Cardiac fibroblast (primary cell): Measurements from ENCODE around the gene CTDSPL.
"Not testable (repeated sequence)": the region's sequence is repeated elsewhere in the genome, so short reads cannot be mapped to it uniquely, and the experiment has no call there.

Experiments
- DNase-seq, 2 donors: peaks; one replicate each; pipeline versions ENCODE4 v3.0.0 to v3.0.0-alpha.2; 2010; ENCODE audit warnings: low read depth in 2 of 2
- H3K4me3 ChIP-seq, 2 donors: replicated peaks in 1 of 2; 1 replicate in 1 of 2; 2 replicates in 1 of 2; pipeline ENCODE4 v1.5.1; 2011; ENCODE audit warnings: low read depth in 2 of 2, low read length in 2 of 2, mild to moderate bottlenecking in 2 of 2, moderate library complexity in 1 of 2
- TF ChIP-seq, protein P1 (sequence below): IDR thresholded peaks from one replicate; pipeline ENCODE4 v1.5.1; 2011; ENCODE audit warnings: low read depth, mild to moderate bottlenecking, low read length, inconsistent platforms

The CTDSPL gene, protein sequence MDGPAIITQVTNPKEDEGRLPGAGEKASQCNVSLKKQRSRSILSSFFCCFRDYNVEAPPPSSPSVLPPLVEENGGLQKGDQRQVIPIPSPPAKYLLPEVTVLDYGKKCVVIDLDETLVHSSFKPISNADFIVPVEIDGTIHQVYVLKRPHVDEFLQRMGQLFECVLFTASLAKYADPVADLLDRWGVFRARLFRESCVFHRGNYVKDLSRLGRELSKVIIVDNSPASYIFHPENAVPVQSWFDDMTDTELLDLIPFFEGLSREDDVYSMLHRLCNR

DNA sequence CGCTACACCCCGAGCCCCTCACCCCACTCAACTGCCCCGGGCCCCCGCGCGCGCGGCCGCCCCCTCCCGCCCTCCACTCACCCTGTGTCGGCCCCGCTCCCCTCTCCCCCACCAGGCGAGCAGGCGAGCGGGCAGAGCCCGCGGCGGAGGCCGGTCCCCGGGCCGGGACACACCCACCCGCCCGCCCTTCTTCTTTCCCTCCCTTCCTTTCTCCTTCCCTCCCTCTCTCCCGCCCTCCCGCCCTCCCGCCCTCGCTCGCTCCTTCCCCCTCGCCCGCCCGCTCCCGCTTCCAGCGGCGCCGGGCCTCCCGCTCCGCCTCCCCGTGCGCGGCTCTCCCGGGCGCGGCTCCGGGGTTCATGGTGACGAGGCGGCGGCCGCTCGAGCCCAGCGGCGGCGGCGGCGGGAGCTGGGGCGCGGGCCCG is at the start of gene CTDSPL:
Gene CTDSPL, plus strand, starts transcription at position 261 of the 422 bp plus-strand sequence. CDS start 320 bp downstream, outside the sequence.
- TF ChIP-seq, protein P1, sequence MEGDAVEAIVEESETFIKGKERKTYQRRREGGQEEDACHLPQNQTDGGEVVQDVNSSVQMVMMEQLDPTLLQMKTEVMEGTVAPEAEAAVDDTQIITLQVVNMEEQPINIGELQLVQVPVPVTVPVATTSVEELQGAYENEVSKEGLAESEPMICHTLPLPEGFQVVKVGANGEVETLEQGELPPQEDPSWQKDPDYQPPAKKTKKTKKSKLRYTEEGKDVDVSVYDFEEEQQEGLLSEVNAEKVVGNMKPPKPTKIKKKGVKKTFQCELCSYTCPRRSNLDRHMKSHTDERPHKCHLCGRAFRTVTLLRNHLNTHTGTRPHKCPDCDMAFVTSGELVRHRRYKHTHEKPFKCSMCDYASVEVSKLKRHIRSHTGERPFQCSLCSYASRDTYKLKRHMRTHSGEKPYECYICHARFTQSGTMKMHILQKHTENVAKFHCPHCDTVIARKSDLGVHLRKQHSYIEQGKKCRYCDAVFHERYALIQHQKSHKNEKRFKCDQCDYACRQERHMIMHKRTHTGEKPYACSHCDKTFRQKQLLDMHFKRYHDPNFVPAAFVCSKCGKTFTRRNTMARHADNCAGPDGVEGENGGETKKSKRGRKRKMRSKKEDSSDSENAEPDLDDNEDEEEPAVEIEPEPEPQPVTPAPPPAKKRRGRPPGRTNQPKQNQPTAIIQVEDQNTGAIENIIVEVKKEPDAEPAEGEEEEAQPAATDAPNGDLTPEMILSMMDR: no peak
- DNase-seq: peak; percentile 41 to 71
- peak within 1 kb of the TSS; percentile 79 to 84 for H3K4me3 ChIP-seq

DNA sequence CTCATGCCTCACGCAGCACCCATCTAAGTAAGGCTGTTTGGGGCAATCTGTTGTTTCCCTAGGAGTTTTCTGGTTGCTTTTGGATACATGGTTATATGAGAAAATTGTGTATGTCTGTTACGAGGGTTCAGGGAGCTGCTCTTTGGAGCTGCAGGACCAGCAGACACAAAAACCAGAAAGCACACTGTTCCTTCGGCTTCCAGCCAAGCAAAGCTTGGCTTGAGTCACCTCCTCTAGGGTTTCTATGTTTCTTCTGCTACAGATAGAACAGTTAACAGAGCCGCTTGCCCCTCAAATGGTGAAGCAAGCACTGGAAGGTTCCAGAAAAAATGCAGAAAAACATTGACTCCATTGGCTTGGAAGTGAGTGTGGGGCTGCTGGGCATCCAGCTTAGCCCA is 49.2 kb upstream of the CTDSPL start:
- TF ChIP-seq, protein P1: no peak
- H3K4me3 ChIP-seq: no peak overlapping the region
- DNase-seq: peak; percentile 52 to 58

DNA sequence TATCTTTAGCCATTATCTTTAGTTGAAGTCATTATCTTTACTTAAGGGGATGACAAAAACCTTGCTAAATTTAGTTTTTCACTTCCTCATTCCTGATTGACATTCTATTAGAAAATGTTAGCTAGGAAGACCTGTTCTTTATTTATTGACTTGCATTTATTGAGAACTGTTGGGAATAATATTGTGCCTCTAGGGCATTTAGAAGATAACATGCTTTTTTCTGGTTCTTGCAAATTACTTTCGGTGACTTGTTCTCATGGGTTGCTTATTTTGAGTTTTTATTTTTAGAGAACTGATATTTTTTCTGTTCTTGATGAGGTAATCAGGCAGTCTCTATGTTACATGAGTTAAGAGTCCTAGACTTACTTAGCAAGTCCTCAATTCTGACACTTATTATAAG is 48.3 kb upstream of the CTDSPL start:
- no peak for DNase-seq
- no peak overlapping the region for H3K4me3 ChIP-seq
- TF ChIP-seq, protein P1: no peak

DNA sequence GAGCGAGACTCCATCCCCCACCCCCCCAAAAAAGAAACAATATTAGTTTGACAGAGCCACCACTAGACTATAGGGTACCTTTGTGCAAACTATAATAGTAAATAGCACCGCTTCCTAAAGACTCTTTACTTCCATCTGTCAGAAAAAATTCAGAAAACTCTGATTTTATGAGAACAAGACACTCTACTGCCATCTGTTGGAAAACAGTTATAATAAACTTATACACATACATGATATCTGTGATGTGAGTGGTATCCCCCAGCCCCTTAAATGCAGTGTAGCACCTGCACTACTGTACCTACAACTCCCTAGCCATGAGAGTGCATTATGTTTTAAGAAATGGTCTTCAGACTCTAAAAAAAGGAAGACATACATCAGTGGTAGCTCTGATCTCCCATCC is 47.1 kb upstream of the CTDSPL start:
- no peak overlapping the region for H3K4me3 ChIP-seq
- TF ChIP-seq, protein P1: no peak
- DNase-seq: peak; percentile 25 to 39

DNA sequence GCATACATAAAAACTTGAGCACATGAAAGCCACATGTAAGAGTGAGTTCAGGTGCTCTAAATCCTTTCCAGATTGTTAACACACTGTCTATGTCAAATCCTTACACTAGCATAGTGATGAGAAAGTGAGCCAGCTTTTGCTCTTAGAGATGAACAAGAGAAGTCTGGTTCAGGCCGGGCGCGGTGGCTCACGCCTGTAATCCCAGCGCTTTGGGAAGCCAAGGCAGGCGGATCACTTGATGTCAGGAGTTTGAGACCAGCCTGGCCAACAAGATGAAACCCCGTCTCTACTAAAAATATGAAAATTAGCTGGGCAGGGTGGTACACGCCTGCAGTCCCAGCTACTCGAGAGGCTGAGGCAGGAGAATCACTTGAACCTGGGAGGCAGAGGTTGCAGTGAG is 46.5 kb upstream of the CTDSPL start:
- DNase-seq, H3K4me3 ChIP-seq: not testable (repeated sequence)

DNA sequence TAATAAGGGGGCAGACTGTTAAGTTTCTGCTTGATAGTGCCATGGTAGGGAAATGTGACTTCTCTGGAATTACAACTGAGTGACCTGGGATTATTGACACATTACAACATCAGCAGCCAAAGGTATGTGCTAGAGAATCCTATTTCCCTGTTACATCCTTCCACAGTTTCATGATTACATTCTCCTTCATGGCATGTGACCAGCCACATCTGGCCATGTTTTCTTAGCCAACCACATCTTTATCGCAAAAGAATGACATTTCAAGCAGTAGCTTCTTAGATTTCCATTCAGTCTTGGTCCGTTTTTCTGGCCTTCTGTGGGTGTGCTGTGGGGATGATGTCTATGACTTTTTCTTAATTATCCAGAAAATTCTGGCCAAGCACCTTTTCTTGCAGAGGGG is 45.4 kb upstream of the CTDSPL start:
- DNase-seq: no peak

DNA sequence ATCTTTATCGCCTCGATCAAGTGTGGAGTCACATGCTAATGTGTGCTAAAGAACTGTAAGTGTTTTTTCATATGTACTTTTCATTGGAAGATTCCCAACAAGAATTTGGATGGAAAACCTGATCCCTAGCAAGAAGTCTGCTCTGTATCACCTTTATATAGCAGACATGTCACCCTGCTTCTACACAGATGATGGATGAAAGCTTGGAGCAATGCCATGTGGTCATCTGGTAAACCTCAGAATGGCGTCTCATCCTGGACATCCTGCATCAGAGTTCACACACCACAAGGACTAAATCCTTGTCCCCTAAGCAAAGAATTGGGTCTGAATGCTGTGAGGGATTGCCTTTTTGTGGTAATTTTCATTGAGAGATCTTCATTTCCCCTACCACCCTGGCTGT is 42.1 kb upstream of the CTDSPL start:
- H3K4me3 ChIP-seq: no peak overlapping the region
- DNase-seq: peak in 1 of 2 donors; percentile 29
- TF ChIP-seq, protein P1: no peak

More for the DNA sequence above, 45.4 kb upstream of the CTDSPL start:
- TF ChIP-seq, protein P1: no peak
- no peak overlapping the region for H3K4me3 ChIP-seq
